ENCODE measurements around the gene MRPS14.
"Not testable (repeated sequence)": the region's sequence is repeated elsewhere in the genome, so short reads cannot be mapped to it uniquely, and the experiment has no call there.

Gene MRPS14

DNA sequence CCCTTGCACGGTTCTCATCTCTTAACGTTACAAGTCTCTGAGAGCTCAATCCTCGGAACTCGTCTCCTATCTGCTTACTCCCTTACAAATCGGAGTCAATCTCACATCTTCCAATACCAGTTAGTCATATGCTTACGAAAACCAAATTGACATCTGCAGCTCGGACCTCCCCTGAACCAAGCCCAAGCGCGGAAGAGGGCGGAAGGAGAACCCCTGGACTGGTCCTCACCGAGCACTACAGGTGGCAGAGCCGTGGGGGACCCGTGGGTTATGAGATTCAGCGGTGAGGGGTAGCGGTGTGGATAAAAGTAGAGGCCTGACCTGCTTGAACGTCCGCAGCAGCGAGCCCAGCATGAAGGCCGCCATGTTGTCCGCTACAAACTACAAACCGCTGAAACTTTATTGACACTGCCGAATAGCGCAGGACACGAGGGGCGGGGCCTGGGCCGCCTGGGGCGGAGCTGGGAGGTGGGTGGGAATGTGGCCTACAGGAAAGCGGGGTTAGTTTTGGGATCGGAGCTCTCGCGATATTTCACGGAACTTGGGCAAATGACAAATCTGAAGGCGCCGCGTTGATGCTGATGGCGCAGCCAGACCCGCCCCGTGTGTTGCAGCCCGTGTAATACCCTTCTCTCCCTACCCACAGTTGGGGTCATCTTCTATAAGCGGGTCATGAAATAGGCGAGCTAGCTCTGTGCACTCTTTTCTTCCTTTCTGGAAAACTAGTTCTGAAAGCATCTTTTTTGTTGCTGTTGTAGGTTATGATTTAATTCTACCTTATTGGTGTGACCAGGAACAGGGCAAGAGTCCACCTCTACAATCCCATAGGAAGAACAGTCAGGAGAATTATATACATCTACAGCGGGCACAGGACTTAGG is at the start of gene MRPS14:
Gene MRPS14, minus strand, starts transcription at position 383 of the 879 bp plus-strand sequence. Its CDS starts 17 bp downstream, at position 366.
- peak; percentile 98 for DNase-seq

- DNase-seq = no peak
Measured at GRCh38 chr1:175072099-175072951, 49.1 kb upstream of the MRPS14 start.

DNA sequence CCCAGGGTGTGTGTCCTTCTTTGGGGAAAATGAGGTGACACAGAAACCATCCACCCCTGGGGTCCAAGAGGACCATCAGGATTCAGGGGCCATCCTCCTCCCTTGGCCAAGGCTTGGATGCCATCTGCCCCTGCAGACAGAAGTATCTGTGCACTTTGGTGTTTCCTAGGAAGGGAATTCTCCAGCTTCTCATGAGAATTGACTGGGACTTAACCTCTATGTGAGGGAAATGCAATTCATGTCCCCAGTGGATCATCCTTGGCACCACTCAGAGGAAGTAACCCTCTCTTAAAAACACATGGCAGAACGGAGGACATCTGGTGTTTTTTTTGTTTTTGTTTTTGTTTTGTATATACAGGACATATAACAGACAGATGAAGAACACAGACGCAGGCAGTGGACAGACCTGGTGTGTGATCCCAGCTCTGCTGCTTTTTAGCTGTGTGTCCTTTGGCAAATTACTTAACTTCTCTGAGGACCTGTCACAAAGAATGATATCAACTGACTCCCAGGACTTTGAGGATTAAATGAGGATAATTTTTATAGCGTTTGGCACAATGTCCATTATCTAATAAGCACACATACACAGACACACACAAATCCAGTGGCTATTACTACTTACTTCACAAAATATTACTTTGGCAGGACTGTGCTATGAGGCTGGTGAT is 48.2 kb upstream of the MRPS14 start:
- DNase-seq = no peak

DNA sequence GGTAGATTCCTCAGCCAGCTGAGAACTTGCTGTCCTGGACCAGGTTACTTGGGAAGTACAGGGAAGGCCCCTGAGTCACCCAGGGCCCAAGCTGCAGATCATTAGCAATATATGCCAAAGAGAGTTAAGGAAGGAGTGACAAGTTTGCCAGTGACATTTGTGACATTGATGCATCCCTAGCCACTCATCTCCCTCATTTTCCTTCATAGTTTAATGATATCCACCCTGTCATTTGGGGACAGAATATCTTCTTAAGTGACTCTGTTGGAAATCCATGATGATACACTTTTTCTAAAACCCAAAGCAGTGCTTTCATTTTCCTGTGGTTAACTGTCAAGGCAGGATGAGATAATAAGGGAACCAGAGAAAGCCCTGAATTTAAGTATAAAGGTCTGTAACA is 47.6 kb upstream of the MRPS14 start:
- DNase-seq = no peak

- DNase-seq = no peak
Measured at GRCh38 chr1:175067362-175068106, 44.3 kb upstream of the MRPS14 start, which contains the start of gene TNN. Gene TNN (plus strand): TSS chr1:175067833. CDS start chr1:175077419, 9,586 bp downstream.

GRCh38 chr1:175062858-175063257 is 39.6 kb upstream of the MRPS14 start:
- DNase-seq = no peak

- no peak for DNase-seq
Measured at GRCh38 chr1:175062339-175062738, 39.1 kb upstream of the MRPS14 start.

GRCh38 chr1:175054736-175055135 is 31.5 kb upstream of the MRPS14 start:
- DNase-seq = no peak

DNA sequence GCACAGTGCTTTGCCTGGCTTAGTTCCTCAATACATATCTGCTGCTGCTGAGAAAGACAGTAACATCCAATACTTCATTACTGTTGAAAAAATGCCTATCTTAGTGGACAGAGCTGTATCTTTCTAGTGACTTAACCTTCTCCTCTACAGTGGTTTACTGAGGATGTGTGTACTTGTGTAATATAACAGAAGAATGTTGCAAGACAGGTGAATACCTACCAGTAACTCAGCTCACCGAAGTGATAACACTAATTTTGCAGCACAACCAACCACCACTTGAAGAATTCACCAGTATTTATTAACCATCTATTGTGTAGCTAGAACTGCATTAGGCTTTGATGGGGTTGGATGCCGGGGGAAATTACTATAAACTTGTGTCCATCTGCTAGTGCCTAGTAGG is 27.8 kb upstream of the MRPS14 start:
- no peak for DNase-seq

GRCh38 chr1:175045519-175045918 is 22.3 kb upstream of the MRPS14 start:
- no peak for DNase-seq

DNA sequence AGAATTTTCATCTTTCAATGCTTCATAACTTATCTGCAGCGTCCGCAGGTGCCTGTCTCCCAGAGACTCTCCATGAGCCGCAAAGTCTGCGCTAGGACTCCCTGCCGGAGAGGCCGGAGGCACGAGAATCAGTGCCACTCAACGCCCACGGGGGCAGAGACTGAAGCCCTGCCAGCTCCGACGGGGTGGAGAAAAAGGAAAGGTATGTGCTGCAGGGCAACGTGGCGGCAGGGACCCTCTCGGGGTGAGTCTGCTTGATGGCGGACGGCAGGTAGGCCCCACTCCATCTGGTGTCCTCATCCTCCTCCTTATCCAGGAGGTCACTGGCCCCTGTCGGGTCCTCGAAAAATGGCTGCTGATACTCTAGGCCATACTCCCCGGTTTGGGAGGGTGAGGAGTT is 21.9 kb upstream of the MRPS14 start:
- DNase-seq = no peak

GRCh38 chr1:175044591-175044990 is 21.4 kb upstream of the MRPS14 start:
- DNase-seq = not testable (repeated sequence)

GRCh38 chr1:175043824-175044223 is 20.6 kb upstream of the MRPS14 start:
- DNase-seq = no peak

GRCh38 chr1:175042650-175043049 is 19.4 kb upstream of the MRPS14 start:
- DNase-seq = no peak

- DNase-seq = no peak
Measured at GRCh38 chr1:175040324-175040879, 17.2 kb upstream of the MRPS14 start.

- DNase-seq = no peak
Measured at GRCh38 chr1:175037416-175037815, 14.2 kb upstream of the MRPS14 start.

- no peak for DNase-seq
Measured at GRCh38 chr1:175036476-175036875, 13.3 kb upstream of the MRPS14 start.

DNA sequence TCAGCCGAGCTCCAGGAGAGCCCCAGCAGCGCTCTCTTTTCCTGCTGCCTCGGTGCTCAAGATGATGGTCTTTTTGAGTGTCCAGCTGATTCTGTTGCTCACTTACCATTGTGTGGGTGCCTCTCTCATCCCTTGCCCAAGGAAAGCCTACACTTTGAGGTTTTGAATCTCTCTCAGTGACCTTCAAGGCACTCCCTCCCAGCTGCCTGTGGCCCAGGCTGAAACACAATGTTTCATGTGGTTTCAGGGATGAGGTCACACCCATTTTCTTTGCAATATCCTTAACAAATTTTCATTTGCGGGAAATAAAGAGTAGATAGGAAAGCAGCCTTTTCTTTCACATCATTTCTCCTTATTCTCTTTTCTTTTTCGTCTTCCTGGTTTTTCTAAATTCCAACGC is 12.6 kb upstream of the MRPS14 start:
- no peak for DNase-seq

DNA sequence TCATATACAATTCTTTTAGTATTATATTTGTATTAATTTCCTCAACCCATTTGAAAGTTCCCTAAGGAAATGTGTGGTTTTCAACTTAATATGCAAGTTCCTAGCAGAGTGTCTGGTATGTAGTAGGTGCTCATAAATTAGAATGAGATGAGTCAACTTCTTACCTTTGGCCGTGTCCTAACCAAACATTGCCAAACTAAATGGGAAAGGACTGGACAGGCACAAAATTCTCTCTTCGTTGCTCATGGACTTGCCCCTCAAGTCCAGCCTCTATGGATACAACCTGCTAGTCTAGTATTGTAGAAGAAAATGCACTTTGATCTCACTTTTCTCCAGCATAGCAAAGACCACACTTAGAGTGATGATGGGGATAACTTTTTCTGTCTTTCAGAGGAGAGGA is 11.6 kb upstream of the MRPS14 start:
- no peak for DNase-seq

GRCh38 chr1:175033953-175034352 is 10.7 kb upstream of the MRPS14 start:
- DNase-seq = no peak

DNA sequence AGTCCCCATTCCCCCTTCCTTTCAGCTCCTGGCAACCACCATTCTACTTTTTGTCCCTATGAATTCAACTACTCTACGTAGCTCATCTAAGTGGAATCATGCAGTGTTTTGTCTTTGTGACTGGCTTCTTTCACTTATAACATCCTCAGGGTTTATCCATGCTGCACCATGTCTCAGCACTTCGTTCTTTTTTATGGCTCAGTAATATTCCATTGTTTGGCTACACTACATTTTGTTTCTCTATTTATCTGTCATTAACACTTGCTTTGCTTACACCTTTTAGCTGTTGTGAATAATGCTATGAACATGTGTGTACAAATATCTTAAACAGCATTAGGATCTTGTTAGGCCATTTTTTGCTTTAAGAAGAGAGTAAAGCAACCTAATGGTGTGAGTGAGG is 1.5 kb upstream of the MRPS14 start:
- no peak for DNase-seq

DNA sequence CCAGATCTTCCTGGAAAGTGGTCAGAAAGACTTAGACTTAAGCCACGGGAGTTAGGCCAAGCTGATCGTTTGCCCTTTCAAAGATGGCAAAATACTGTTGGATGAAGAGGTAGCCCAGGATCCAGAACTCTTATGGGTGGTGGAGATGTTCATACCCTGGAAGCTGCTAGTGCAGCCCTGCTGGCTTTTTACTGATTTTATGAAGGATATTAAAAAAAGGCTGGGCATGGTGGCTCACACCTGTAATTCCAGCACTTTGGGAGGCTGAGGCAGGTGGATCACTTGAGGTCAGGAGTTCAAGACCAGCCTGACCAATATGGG is 657 bp upstream of the MRPS14 start:
- DNase-seq = not testable (repeated sequence)
